GM12891 (cell line): ENCODE results near the gene ATL1.

ENCODE experiments used
- POLR2A ChIP-seq: IDR thresholded peaks from 2 replicates; pipeline ENCODE4 v1.6.1; 2011; ENCODE audit warnings: low read depth, low read length, control low read depth
- POU2F2 ChIP-seq: IDR thresholded peaks from 2 replicates; pipeline ENCODE4 v1.6.1; 2011; ENCODE audit warnings: low read depth, mild to moderate bottlenecking, control low read depth, low read length, moderate library complexity
- SPI1 ChIP-seq: IDR thresholded peaks from 2 replicates; pipeline ENCODE4 v1.6.1; 2011; ENCODE audit warnings: low read depth, low read length, control low read depth

DNA sequence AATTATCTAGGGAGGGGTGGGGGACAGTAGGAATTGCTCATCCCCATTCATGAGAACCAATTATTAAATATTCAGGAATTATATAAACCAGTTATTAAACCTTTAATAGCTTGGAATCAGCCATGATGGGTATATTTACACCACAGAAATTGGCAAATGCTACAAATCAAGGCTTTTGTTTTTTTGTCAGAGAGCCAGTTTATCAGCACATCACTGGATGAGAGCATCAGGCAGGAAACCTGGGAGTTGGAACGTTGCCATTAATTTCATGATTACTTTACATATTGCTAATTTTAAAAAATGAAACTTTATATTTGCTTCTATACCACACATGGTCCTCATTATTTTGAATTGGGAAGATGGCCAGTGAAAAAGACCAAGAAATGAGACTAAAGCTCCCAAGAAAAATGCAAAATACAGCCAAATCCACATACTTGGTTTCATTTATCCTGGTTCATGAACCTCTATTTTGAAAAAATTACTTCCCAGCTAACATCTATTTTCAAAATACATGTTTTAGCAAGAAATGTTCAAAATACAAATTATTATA is 48.4 kb downstream of the ATL1 start:
- no peak for TF ChIP-seq POU2F2
- TF ChIP-seq POLR2A: no peak
- no peak for TF ChIP-seq SPI1
